HG03196 (cell line): ENCODE results near the gene ZMIZ1.
A peak's percentile ranks its signal among the peaks of the same experiment; 100 is the strongest.
"Not testable (repeated sequence)": the region's sequence is repeated elsewhere in the genome, so short reads cannot be mapped to it uniquely, and the experiment has no call there.

ENCODE experiments used
- ATAC-seq: cut with Tn5 transposase; IDR thresholded peaks from one replicate; pipeline ENCODE4 v1.9.1; 2021; ENCODE audit not compliant: unreplicated experiment

ZMIZ1 gene

DNA sequence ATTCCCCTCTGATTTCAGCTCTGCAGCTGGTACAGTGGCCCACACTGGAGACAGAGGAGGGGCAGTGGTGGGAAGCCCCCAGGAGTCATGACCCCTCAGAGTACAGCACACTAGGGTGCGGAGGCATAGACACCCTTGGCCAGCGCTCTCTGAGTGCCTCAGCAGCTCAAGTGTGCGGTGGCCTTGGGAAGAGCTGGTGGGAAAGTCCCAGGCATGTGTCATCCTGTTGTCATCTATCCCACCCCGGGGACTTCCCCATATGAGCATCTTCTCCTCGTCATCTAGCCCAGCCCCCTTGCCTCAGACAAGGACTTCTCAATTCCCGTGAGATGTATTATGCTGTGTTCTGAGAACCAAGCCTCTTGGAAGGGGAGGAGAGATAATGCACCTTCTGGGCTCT, 262.9 kb downstream of the ZMIZ1 start:
- peak; percentile 92 for ATAC-seq

DNA sequence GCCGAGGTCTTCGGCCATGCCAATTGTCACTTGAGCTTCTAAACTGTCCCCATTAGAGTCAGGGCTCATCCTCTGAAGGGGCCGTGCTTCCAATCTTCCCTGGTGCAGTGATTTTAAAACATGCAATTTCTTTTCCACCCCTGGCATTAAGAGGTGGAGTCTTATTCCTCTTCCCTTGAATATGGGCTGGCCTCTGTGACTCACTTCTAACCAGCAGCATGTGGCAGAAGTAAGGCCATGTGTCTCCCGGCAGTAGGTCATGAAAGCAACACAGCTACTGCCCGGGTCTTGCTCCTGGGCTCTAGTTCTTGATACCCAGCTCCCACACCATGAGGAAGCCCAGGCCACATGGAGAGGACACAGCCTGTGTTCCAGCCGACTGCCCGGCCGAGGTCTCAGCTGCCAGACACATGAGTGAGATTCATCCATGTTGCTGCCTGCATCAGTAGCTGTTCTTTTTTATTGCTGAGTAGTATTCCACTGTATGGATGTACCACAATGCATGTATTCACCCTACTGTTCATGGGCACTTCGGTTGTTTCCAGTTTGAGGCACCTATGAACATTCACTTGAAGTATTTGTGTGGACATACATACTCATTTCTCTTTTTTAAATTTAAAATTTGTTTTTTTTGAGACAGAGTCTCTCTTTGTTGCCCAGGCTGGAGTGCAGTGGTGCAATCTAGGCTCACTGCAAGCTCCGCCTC, 264.0 kb downstream of the ZMIZ1 start:
- ATAC-seq = not testable (repeated sequence)

DNA sequence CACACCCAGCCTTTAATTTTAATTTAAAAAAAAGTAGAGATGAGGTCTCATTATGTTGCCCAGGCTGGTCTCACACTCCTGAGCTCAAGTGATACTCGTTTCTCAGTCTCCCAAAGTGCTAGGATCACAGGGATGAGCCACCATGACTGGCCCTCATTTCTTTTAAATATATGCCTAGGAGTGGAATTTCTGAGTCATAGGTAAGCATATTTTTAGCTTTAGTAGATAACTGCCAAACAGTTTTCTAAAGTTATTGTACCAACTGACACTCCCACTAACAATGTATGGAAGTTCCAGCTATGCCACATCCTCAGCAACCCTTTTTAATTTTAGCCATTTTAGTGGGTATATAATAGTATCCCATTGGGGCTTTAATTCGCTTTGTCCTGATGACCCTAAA, 264.7 kb downstream of the ZMIZ1 start:
- ATAC-seq = no peak

DNA sequence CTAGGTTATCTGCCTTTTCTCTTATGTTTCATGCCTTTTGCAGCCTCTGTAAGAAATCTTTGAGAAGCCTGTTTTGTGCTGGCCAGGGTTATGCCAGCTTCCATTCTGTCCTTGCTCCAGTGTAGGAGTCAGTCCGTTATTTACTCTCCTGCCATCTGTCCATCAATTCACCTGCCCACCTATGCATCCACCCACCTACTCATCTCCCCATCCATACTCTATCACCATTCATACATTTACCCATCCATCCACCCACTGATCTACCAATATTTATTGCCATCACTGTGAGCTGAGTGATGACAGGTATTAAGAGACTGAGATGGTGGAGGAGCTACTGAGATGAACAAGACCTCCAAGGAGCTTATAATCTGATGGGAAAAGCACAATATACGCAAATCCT, 265.8 kb downstream of the ZMIZ1 start:
- ATAC-seq = no peak

DNA sequence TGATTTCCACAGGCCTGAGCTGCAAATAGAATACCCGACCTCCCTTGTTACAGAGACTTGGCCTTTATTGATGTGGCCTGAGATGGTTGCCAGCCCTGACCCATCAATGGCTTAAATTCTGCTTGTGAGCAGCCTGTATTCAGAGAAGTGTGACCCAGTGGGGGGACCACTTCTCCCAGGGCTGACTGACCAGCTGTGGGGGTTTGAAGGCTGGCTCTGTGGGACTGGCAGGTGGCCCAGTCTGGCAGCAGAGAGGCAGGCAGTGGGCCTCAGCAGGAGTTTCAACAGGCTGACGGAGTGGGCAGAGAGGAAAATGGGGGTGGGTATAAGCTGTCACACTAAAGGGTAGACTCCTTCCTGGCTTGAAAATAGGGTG, 266.3 kb downstream of the ZMIZ1 start:
- no peak for ATAC-seq

DNA sequence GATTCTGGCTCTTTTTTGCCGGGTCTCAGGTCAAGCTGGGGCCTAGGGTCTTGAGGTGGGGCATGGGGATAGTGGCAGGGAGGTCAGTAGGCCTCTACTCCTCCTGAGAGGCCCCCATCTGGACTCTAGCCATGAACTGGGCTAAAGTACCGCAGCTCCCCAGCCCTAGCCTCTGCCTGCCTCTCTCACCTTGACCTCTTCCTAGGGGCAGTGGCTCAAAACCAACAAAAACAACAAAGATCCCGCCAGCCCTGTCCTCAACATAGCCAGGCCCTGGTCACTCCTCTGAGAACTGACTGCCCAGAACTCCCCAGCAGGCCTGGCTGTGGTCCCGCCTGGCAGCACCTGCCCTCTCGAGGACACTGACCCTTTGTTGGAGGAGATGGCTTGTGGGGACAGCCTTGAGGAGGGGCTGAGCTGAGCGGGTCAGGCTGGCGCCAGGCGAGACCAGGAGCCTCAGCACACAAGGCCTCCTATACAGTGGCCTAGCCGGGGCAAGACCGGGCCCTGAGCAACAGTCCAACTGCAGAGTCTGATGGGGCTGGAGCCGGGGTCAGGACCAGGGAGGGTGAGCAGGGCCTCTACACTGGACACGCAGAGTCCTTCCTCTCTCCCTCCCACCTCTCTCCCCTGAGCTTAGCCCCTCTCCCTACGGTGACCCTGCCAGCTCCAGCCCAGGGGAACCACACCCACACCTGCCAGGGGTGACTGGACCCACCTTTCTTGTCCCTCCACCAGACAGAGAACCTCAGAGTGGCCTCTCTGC, 266.9 kb downstream of the ZMIZ1 start:
- ATAC-seq = no peak

DNA sequence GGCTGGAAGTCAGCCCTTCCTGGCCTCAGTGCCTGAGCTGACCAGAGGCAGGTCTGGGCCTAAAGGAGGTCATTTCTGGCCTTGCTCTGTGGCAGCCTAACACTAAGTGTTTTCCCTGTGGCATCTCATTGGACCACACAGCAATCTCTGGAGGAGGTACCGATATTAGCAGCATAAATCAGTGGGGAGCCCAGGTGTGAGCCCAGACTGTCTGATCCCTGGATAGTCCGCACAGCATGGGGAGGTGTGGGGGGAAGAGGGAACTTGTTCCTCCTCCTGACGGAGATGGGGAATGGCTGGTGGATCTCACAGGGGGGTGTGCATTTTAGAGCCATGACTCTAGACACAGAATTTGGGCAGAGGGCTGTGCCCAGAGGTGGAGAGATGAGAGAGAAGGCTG, 267.5 kb downstream of the ZMIZ1 start:
- ATAC-seq = no peak

DNA sequence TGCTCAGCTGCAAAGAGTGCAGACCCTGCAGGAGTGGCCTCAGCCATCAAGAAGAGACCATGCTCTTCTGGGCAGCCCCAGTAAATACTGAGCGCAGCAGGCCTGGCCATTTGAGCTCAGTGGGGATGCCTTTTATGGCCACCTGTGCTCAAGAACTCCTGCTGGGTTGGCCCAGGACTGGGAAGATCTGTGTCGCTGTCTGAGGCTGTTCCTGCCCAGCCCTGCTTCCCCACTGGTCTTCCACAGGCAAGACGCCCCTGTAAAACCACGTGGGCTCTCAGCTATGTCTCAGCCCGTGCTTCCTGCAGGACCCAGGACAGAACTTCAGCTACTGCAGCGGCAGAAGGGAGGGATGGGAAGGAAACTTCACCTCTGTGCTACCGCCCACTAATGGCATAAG, 268.0 kb downstream of the ZMIZ1 start:
- no peak for ATAC-seq

DNA sequence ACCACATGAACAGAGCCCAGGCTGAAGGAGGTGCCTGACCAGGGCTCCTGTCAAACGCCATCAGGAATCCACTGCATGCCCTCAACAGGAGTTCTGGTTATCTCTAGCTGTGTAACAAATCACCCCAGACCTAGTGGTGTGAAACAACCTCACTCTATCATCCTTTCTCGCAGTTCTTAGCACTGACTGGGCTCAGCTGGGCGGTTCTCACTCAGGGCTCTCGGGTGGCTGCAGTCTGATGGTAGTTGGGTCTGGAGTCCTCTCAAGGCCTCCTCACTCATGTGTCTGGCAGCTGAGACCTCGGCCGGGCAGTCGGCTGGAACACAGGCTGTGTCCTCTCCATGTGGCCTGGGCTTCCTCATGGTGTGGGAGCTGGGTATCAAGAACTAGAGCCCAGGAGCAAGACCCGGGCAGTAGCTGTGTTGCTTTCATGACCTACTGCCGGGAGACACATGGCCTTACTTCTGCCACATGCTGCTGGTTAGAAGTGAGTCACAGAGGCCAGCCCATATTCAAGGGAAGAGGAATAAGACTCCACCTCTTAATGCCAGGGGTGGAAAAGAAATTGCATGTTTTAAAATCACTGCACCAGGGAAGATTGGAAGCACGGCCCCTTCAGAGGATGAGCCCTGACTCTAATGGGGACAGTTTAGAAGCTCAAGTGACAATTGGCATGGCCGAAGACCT, 269.2 kb downstream of the ZMIZ1 start:
- not testable (repeated sequence) for ATAC-seq

DNA sequence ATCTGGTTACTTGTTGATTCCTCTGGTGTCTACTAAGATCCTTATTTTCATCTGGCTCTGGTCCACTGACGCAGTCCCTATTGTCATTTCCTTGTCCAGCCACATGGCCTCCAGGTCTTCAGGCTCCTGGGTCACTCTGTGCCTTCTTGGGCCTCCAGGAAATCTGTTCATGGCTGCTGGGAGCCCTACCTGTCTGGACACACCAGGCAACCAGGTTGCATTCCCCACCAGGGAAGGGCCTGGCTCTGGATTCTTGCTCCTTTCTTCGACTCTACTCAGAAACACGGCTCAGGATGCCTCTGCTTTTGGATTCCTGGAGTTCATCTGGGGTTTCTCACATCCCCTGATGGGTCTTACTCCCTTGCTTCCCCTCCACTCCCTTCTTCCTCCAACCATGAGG, 270.5 kb downstream of the ZMIZ1 start:
- no peak for ATAC-seq

DNA sequence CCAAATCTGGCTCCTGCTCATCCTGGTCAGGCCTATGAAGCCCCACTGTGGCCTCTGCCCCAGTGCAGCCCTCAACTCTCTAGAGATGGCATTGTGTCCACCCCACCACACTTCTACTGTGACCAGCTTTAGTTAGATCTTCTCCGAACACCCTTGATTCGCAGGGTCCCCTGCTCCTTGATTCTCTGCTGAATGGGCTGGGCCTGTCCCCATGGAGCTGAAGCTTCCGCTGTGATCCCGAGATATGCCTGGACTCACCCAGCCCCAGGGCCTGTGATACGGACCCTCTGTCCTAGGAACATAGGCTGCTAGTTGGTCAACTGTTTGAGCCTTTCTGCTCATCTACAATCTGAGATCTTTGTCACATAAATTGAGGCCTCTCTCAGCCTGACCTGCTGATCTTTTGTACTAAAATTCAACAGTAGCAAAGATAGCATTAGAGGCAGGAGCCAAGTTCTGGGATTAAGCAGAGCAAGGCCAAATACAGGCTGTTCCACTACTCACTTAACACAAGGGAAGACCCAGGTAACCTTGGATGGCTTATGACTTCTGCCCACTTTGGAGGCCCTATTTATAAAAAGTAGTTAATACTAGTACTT, 272.0 kb downstream of the ZMIZ1 start:
- no peak for ATAC-seq

DNA sequence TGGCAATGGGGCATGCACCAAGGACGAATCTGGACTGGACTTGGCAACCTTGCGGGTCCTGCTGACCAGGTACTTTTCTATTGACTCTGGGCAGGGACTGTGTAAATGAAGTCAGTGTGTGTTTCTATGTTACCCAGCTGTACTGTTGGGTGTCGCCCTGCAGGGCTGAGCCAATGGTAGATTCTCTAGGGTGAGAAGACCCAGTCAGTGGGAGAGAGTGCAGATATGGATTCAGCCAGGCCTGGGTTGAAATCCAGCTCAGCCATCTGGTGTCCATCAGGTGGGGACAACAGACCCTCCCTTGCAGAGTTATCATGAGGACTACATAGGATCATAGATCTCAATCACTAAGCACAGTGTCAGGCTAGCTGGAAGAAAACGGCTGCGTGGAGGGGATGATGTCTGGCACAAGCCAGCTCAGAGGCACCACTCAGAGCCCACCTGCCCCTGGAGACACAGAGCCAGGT, 273.6 kb downstream of the ZMIZ1 start:
- no peak for ATAC-seq

DNA sequence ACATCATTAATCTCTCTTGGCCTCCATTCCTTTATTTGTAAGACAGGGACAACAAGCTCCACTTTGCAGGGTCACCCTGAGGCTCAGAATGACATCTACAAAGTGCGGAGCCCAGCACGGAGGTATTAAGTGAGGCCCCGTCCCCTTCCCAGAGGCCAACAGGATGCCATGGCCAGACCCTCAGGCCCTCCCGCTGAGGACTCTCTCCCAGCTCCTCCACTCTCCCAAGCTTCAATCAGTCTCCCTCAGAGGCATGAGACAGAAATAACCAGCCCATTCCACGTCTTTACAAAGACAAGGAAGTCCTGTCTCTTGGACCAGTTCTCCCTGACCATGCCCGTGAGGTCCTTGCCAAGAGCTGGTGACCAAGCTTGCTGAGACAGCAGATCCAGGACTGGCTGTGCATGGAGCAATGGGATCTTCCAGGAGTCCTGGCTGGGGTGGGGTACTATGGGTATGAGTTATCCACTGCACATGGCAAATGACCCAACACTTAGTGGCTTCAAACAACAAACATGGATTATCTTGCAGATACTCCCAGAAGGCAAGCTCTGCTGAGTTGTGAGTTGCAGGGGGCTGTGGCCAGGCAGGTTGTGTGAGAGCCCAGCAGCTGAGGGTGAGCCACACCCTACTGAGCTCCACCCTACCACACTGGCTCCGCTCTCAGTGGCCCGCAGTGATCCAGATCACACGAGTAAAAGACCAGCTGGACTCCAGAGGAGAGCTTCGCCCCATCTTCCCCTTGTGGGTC, 274.2 kb downstream of the ZMIZ1 start:
- no peak for ATAC-seq

DNA sequence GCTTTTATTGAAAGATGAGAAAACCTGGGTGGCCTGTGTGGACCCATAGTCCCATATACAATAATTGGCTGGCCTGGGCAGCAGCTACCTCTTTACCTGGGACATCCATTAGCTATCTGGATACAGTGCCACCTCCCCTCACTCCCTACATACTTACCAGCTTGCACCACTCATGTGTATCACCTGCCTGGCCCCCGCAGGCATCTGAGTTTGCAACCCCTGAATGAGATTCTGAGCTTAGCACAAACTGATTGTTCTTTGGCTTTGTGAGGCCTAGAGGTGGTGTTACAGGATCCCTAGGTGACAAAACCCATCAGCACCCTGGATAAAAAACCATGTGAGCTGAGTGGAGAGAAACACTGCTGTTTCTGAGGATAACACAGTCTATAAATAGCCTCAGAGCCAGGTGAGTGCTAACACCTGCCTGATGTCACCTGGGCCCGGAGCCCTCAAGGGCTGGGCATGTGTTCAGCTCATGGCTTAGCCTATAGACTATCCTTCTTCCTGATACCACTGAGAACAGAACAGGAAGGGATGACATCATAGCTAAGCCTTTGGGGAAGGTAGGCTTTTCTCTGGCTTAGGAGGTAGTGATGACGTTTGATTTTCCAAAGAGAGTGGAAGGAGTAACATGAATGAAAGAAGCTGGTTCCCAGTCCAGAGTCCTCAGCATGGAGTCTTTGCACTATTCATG, 275.9 kb downstream of the ZMIZ1 start:
- ATAC-seq = no peak

DNA sequence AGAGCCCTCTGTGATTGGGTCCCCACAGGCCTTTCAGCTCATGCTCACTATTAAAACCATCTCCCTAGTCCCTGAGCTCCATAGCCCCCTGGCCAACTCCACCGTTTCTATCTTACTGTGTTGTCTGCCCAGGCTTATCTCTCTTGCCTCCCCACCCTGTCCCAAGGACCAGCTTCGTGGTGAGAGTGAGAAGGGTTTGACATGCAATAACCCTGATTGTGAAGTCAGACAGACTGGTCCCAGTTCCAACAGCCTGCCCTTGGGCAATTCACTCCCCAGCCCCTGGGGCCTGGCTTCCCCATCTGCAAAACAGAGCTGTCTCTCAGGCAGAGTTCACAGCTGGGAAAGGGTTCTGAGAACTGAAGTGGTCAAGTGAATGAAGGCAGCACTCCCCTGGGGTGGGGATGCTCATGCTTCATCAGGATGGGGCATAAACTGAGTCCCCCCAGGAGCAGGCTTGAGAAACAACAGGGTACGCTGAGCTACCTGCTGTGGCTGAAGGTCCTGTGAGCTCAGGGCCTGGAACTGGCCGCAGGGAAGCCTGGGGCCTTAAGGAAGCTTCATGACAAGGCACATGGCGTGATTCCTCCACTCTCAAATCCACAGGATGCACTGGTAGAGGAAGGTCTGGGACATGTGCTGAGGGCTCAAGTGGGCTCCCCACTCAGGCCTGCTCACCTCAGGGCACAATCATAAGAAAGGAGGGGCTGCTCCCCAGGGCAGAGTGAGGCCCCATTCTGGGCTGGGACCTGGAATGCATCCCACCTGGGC, 276.7 kb downstream of the ZMIZ1 start:
- ATAC-seq = no peak

DNA sequence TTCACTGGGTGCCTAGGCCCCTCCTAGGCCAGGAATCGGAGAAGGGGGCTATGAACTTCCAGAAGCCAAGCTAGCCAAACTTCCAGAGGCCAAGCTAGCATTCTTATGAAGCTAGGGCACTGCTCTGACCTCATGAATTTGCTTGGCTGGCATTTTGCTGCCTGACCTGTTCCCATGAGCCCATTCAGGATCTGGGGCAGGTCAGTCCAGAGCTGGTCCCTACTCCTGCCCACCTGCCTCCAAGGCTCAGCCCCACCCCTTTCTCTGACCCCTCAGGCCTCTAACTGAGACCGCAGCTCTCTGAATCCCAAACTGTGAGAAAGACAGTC, 277.2 kb downstream of the ZMIZ1 start:
- no peak for ATAC-seq

DNA sequence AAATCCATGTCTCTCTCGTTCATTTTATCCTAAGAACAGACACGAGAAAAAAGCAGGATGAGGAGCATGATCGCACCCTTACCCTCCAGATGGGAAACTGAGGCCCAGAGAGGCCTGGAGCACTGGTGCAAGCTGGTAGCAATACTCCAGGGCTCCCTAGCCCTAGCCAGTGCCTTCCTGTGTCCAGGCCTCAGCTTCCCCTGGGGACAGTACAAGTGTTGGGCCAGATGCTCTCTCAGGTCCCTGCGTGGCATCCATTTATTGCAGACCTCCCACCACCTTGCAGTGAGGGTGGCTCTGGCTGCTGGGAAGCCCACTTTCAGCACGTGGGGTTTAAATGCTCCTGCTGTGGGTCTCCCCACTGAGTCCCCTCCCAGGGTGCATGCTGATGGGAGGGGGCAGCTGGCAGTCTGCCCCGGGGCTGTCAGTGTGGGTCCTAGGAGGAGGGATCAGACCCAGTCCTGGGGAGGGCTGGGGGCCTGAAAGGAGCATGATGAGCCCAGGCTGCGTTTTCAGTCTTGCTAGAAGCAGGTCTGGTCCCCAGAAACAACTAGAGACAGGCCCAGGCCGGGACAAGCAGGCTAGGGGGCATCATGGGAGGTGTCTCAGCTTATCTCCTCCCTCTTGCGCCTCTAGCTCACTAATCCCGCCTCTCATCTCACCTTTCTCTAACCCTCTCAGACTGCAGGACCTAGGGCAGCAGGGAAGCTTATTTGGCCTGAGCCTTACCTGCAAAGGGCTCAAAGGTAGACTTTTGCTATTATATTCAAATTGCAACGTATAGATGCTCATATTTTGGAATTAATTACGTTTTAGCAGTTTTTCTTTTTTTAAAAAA, 277.8 kb downstream of the ZMIZ1 start:
- ATAC-seq = no peak

DNA sequence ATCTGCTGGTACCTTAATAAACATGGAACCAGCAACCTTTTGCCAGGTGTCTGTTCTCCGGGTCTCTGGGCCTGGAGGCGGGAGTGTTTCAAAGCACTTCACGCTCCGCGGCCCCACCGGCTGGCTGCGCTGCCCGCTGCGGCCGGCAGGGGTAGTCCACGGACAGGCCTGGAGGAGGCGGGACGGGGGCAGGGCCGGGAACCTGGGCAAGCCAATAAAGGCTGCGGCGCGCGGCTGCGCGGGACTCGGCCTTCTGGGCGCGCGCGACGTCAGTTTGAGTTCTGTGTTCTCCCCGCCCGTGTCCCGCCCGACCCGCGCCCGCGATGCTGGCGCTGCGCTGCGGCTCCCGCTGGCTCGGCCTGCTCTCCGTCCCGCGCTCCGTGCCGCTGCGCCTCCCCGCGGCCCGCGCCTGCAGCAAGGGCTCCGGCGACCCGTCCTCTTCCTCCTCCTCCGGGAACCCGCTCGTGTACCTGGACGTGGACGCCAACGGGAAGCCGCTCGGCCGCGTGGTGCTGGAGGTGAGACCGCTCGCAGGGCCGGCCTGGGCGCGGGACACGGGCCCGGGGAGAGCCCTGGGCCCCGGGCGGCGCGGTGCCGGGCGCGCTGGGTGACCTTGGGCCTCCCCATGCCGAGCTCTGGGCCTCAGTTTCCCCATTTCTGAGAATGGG, 278.6 kb downstream of the ZMIZ1 start, which contains the start of gene PPIF:
TSS of gene PPIF (plus strand) at position 244 of the 668 bp plus-strand sequence. CDS start at position 324, 80 bp downstream.
- ATAC-seq = peak; percentile 71
